Omental fat pad (tissue), 4 donors: ENCODE measurements around the gene SOX9. TPM values are rescaled to one million over a fixed set of nuclear protein-coding genes. Genes with fewer than 3 reads are reported as not detected.
"Not testable (repeated sequence)": the region's sequence is repeated elsewhere in the genome, so short reads cannot be mapped to it uniquely, and the experiment has no call there.

ENCODE experiments used
- ATAC-seq: fragments of 150-250 bp; one replicate; pipeline ENCODE4 v1.9.1; 2016; ENCODE audit warnings: mild to moderate bottlenecking, moderate library complexity; ENCODE audit not compliant: low FRiP score
- DNase-seq: peaks from one replicate; pipeline ENCODE4 v3.0.0-alpha.2; 2019; ENCODE audit warnings: low spot score
- total RNA-seq, 4 donors: library from RNA; depleted of rRNA; stranded (reverse); fragments of >200 nt; gene quantifications; one replicate each; pipeline ENCODE4 v1.1.0, GENCODE V29; 2016
- TF ChIP-seq, protein P1 (sequence below), 3 donors: fragments of 450-650 bp; IDR thresholded peaks; one replicate each; pipeline ENCODE4 v1.5.1; 2016 to 2017; ENCODE audit warnings: antibody characterized with exemption in 3 of 3, mild to moderate bottlenecking in 3 of 3, moderate library complexity in 2 of 3

Gene SOX9
- total RNA-seq, 4 donors from 2014 or later = 0.50 to 7.9 (median 1.8) TPM

DNA sequence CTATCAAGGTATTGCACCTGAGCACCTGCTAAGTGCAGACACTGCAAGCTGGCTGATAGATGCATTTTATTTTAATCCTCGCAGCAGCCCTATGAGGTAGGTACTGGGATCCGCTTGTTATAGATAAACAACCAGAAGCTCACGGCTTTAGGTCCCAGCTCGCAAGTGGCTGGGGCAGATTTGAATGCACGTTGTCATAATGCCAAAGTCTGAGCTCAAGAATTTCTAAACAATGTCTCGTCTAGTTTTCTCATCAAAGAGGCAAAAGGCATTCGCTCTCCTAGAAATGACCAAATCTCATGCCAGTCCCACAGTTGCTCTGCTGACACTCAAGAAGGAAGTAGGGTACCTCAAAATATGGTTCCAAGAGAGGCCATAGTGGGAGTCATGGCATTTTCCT lies 20.5 kb downstream of the SOX9 start:
- ATAC-seq = no peak
- DNase-seq = no peak
- TF ChIP-seq, protein P1, sequence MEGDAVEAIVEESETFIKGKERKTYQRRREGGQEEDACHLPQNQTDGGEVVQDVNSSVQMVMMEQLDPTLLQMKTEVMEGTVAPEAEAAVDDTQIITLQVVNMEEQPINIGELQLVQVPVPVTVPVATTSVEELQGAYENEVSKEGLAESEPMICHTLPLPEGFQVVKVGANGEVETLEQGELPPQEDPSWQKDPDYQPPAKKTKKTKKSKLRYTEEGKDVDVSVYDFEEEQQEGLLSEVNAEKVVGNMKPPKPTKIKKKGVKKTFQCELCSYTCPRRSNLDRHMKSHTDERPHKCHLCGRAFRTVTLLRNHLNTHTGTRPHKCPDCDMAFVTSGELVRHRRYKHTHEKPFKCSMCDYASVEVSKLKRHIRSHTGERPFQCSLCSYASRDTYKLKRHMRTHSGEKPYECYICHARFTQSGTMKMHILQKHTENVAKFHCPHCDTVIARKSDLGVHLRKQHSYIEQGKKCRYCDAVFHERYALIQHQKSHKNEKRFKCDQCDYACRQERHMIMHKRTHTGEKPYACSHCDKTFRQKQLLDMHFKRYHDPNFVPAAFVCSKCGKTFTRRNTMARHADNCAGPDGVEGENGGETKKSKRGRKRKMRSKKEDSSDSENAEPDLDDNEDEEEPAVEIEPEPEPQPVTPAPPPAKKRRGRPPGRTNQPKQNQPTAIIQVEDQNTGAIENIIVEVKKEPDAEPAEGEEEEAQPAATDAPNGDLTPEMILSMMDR (IDR thresholded peaks at IDR 0.05) = no peak

DNA sequence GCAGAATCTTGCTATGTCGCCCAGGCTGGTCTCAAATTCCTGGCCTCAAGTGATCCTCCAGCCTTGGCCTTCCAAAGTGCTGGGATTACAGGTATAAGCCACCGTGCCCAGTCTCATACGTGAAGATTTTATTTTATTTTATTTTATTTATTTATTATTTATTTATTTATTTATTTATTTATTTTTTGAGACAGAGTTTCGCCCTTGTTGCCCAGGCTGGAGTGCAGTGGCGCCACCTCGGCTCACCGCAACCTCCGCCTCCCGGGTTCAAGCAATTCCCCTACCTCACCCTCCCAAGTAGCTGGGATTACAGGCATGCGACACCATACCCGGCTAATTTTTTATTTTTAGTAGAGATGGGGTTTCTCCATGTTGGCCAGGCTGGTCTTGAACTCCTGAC lies 21.3 kb downstream of the SOX9 start:
- ATAC-seq, DNase-seq: not testable (repeated sequence)

DNA sequence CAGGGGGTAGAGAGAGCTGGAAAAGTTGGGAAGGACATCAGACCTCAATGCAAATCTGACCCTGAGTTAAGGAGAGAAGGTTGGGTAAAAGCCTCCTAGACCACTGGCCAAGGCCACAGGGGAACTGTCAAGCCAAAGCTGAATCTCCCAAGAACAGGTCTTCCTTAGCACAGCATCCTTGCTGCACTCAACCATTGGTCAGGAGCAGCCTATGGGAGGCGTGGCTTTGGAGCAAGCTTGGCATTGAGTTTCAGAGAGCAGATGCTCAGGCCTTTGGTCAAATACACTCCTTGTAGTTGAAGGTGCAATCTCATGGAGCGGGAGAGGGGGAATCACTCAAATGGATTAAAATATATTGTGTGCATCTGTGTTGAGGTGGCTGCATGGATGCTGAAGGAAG lies 21.8 kb downstream of the SOX9 start:
- ATAC-seq (no peak), DNase-seq (no peak)
- TF ChIP-seq, protein P1 (IDR thresholded peaks at IDR 0.05) = no peak

DNA sequence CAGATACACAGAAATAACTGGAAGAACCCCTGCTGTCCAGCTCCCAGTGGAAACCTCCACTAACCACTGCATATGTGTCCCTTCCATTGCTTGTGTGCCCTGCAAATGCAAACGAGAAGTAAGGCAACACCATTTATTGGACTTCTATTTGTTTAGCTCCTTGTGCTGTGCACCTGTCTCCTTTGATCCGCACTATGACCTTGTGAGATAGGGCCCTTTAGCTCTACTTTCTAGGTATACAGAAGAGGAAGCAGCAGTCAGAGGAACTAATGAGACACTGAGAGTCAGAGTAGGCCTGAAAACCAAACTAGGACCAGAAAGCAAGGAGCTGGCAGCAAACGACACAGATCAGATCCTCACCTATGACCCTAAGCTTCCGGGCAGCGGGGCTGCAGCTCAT lies 22.4 kb downstream of the SOX9 start:
- TF ChIP-seq, protein P1 (IDR thresholded peaks at IDR 0.05) = no peak
- ATAC-seq (no peak), DNase-seq (no peak)

DNA sequence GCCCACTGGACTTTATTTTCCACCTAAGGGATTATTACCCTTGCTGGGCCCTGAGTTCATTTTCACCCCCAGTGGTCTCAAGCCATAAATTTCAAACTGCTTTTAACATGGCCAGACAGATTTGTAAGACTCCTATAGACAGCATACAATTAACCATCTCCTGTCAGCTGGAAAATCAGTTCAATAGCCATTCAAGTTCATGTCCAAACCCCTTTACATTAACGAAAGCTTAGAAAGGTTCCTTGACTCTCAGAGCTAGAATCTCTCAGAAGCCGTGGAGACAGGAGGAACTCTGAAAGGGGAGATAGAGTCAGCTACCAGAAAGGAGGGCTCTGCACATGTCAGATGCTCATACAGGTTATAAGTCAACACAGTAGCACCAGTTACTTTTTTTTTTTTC lies 23.3 kb downstream of the SOX9 start:
- DNase-seq (no peak), ATAC-seq (no peak)
- TF ChIP-seq, protein P1 (IDR thresholded peaks at IDR 0.05) = no peak

DNA sequence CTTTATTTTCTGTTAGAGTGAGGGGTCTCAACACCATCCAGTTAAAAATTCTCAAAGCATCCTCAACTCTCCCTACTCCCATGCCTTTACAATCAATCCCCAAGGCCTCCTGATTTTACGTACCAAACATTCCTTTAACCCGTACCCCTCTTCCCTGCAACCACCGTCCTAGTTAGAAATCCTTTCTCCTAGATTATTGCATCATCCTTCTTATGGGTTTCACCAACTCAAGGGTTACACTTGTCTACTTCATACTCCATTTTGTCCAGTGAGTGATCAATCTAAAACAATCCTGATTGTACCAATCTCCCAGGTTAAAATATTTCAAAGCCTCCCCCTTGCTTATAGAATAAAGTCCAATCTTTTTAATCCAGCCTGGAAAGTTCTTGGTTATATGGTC lies 24.7 kb downstream of the SOX9 start:
- no peak for ATAC-seq
- TF ChIP-seq, protein P1 (IDR thresholded peaks at IDR 0.05) = no peak

DNA sequence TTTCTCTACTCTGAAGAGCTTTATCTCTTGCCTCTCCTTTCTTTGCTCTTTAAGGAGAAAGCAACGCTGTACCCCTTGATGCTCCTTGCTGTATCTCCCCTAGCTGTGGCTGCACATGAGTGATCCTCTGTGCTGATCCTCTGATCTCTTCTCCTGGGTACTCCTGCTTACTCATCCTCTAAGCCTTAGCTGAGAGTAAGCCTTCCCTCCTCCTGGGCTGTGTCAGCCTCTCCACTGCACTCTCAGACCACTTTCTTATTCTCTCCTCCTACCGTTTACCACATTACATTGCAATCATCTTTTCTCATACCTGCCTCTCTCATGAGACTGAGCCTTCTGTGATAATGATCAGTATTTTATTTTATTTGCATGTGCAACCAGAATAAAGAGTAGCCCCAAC lies 25.1 kb downstream of the SOX9 start:
- DNase-seq = no peak
- ATAC-seq = no peak
- TF ChIP-seq, protein P1 (IDR thresholded peaks at IDR 0.05) = no peak

More for the DNA sequence above, 24.7 kb downstream of the SOX9 start:
- no peak for DNase-seq

DNA sequence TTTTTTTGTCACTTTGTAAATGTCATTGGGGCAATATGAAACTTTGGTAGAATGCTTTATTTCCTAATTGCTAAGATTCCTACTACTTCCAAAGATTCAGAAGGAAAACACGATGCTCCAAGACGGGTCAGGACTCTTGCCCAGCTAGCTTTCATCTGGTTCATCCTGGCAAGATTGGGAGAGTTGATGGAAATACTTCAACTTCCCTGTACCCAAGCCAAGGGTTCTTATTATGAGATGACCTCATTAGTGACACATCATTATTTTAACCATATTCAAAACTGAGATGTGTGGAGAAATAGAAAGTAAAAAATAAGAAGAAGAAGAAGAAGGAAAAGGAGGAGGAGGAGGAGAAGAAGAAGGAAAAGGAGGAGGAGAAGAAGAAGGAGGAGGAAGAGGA lies 25.6 kb downstream of the SOX9 start:
- no peak for DNase-seq

More for the DNA sequence above, 25.6 kb downstream of the SOX9 start:
- no peak for ATAC-seq
- TF ChIP-seq, protein P1 (IDR thresholded peaks at IDR 0.05) = no peak
